ENCODE measurements around the gene SAAL1.
A peak's percentile ranks its signal among the peaks of the same experiment; 100 is the strongest.
"Not testable (repeated sequence)": the region's sequence is repeated elsewhere in the genome, so short reads cannot be mapped to it uniquely, and the experiment has no call there.

Gene SAAL1

DNA sequence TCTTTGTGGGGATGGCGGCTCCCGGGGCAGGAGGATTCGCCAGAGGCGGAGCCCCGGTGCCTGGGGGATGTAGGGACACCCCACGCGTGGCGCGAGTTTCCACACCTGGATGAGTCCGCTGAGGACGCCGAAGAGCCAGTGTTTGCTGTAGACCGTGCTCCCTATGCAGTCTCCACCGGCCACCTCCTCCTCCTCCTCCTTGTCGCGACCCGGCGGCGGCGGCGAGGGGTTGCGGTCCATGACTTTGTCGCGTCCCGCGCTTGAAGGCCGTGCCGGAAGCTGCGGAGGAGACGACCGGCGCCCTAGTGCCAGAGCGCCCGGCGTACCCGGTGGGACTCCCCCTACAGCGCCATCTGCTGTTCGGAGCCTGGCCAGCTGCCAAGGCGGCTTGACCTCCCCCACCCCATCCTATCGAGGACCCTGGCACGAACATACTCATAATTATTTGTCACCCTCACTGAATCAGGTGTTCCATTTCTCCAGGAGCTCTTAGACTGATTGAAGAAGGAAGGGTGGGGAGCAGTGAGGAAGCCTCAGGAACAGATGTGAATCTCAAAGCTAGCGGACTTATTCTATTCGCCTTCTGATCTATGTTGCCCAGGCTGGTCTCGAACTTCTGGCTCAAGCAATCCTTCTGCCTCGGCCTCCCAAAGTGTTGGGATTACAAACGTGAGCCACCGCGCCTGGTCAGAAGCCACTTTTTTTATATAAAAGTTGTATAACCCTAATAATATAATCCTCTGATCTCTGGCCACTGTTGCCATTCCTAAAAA, at the start of gene SAAL1:
TSS of gene SAAL1 (minus strand) at position 281 of the 773 bp plus-strand sequence. CDS start at position 240, 41 bp downstream.
- peak; percentile 70 for TF ChIP-seq POLR2A (IDR thresholded peaks at IDR 0.05; ENCODE audit: low read length)
- TF ChIP-seq GATA1 (IDR thresholded peaks at IDR 0.05; ENCODE audit: low read depth, low read length): no peak

DNA sequence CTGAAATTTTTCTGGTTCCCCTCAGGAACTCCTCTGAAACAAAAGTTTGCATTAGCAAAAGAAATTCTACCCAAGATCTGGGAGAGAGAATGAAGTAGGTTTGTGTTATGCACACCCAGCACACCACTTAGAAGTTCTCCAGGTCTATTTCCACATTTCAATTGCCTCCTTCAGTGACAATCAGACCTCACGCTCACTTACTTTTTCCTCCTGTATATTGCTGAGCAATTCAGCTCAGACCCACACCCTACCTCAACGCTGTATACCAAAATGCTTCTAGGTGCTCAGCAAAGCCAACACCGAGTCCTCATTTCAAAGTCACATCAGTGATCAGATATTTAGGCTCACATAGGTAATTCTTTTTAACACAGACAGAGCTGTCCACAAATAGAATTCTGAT, 45.7 kb upstream of the SAAL1 start:
- DNase-seq: no peak
- TF ChIP-seq GATA1 (IDR thresholded peaks at IDR 0.05; ENCODE audit: low read depth, low read length) (no peak), POLR2A (IDR thresholded peaks at IDR 0.05; ENCODE audit: low read length) (no peak)

More for the DNA sequence above, at the start of gene SAAL1:
- peak; percentile 89 to 91 for DNase-seq

DNA sequence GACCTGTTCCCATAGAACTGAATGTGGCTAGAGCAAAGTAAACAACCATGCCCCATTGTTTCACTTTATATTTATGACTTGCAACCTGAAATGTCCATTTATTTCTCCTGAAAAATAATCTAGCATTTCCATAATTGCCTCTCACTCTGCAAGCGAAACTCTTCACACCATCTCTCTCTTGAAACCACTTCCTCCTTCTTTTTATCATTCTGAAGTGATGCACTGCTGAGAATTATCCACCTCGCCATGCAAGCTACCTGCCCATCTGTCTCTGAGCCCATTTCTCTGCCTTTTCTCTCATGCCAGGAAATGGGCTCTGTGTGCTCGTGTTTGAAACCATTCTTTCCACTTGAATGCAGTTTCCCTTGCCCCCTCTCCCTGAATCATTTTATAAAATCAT, 40.0 kb upstream of the SAAL1 start:
- no peak for TF ChIP-seq GATA1 (IDR thresholded peaks at IDR 0.05; ENCODE audit: low read depth, low read length)
- TF ChIP-seq POLR2A (IDR thresholded peaks at IDR 0.05; ENCODE audit: low read length): no peak
- DNase-seq: no peak

- TF ChIP-seq POLR2A (IDR thresholded peaks at IDR 0.05; ENCODE audit: low read length) (no peak), GATA1 (IDR thresholded peaks at IDR 0.05; ENCODE audit: low read depth, low read length) (no peak)
- DNase-seq: peak in 1 of 2 experiments; percentile 8
Observed at GRCh38 chr11:18145025-18145424, 39.1 kb upstream of the SAAL1 start.

- TF ChIP-seq POLR2A (IDR thresholded peaks at IDR 0.05; ENCODE audit: low read length) (no peak), GATA1 (IDR thresholded peaks at IDR 0.05; ENCODE audit: low read depth, low read length) (no peak)
- DNase-seq: no peak
Observed at GRCh38 chr11:18144243-18144642, 38.4 kb upstream of the SAAL1 start.

DNA sequence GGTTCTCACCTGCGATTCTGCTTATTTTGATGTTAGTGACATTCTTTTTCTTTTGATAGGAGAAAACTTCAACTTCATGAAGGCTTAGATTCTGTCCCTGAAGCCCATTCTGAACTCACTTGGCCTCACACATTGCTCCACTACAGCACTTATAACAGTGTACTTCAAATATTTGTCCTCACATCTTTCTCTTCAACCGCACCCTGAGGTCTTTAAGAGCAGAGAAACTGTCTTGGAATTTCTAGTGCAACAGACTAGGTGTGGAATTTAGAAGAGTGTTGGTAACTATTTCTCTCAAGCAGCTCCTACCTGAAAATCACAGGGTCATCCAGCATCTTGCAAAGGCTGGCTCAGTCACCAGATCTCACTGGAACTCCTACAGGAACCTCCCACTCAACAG, 34.3 kb upstream of the SAAL1 start:
- TF ChIP-seq POLR2A (IDR thresholded peaks at IDR 0.05; ENCODE audit: low read length) (no peak), GATA1 (IDR thresholded peaks at IDR 0.05; ENCODE audit: low read depth, low read length) (no peak)
- no peak for DNase-seq

GRCh38 chr11:18137186-18137800, 31.4 kb upstream of the SAAL1 start:
- TF ChIP-seq GATA1 (IDR thresholded peaks at IDR 0.05; ENCODE audit: low read depth, low read length): no peak
- no peak for TF ChIP-seq POLR2A (IDR thresholded peaks at IDR 0.05; ENCODE audit: low read length)
- no peak for DNase-seq

DNA sequence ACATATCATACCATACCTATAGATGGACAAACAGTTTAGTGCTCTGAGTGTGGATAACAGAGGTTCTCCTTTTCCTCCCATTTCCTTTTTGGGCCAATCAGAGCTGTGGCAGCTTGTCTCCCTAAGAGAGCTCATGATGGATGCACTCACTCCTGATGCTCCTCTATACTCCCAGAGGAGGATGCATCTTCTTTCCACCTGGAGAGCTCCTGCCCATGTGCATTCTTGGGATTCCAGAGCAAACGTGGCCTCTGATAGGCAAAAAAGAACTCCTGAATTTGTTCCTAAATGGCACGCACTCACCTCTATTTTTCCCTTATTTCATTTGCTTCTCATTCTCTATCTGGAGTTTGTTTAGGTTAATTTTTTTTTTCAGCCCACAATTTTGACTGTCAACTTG, 29.4 kb upstream of the SAAL1 start:
- TF ChIP-seq GATA1 (IDR thresholded peaks at IDR 0.05; ENCODE audit: low read depth, low read length) (no peak), POLR2A (IDR thresholded peaks at IDR 0.05; ENCODE audit: low read length) (no peak)
- DNase-seq: no peak

DNA sequence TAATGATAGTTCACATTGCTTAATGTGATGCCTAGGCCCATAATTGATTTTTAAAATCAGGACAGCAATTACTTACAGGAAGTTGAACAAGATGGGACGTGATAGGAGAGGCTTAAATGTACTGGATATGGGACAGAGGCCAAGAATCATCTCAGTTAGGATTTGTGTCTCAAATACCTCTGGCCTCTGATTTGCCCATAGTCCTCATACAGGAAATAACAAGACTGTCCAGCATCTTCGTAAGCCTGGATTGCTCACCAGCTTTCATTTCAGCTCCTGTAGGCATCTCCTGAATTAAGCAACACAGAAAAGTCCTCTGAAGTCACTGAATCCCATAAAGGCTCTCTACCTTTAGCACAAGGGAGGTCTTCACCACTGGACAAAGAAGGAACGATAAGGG, 26.5 kb upstream of the SAAL1 start, which contains the start of gene MRGPRX3:
TSS of gene MRGPRX3 (plus strand) at position 231 of the 400 bp plus-strand sequence. CDS start 4,632 bp downstream, outside the sequence.
- TF ChIP-seq POLR2A (IDR thresholded peaks at IDR 0.05; ENCODE audit: low read length) (no peak), GATA1 (IDR thresholded peaks at IDR 0.05; ENCODE audit: low read depth, low read length) (no peak)
- DNase-seq: no peak

GRCh38 chr11:18131115-18131514, 25.2 kb upstream of the SAAL1 start:
- DNase-seq: not testable (repeated sequence)

DNA sequence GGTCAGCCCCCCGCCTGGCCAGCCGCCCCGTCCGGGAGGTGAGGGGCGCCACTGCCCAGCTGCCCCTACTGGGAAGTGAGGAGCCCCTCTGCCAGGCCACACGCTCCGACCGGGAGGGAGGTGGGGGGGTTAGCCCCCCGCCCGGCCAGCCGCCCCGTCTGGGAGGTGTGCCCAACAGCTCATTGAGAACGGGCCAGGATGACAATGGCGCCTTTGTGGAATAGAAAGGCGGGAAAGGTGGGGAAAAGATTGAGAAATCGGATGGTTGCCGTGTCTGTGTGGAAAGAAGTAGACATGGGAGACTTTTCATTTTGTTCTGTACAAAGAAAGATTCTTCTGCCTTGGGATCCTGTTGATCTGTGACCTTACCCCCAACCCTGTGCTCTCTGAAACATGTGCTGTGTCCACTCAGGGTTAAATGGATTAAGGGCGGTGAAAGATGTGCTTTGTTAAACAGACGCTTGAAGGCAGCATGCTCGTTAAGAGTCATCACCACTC, 15.5 kb upstream of the SAAL1 start:
- not testable (repeated sequence) for DNase-seq

DNA sequence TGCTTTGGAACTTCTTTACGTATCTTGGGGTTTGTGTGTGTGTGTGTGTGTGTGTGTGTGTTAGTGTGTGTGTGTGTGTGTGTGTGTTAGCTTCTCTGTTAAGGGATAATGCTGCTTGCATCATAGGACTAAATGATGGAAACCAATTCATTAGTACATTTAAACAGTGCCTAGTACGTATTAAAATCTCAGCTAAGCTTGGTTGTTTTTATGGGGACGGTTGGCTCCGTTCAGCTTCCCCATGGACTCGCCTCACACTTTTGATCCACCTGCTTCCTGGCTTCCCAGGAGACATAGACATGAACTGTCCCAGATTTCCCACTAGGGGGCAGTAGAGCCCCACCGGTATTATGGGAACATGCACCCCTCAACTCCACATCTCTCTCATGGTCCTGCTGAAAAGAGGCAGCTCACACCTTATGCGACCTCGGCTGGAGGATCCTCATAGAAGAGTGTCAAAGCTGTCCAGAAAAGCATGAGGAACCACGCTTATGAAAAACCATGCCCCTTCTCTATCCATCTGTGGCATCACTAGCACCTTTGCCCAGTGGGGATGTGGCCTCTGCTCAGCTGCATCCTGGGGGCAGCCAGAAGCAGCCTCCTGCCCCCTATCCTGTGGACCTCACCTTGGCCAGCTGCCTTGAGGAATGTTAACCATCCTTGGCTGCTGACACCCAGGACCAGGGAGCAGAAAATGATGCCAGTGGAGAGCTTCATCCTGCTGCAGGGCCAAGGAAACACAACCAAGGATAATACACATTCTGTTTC, 9.7 kb upstream of the SAAL1 start:
- peak; percentile 57 to 75 for DNase-seq
- TF ChIP-seq POLR2A (IDR thresholded peaks at IDR 0.05; ENCODE audit: low read length) (no peak), GATA1 (IDR thresholded peaks at IDR 0.05; ENCODE audit: low read depth, low read length) (no peak)

DNA sequence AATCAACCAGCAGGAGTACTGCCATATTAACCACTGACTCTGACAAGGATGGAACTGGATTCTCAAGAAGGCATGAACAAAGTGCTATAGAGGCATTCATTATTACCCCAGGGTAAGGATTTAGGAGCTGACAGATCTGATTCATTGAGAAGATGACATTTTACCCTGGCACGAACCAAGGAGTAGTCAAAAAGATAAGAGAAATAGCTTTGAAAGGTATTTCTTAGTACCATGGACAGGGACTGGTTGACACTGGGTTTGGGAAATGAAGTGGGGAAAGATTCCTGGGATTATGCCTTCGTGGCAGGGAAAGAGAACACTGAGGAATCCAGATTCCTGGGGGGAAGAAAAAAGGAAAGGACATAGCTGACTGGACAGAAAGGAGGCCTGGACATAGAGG, 5.1 kb upstream of the SAAL1 start:
- no peak for DNase-seq
- TF ChIP-seq GATA1 (IDR thresholded peaks at IDR 0.05; ENCODE audit: low read depth, low read length): no peak
- no peak for TF ChIP-seq POLR2A (IDR thresholded peaks at IDR 0.05; ENCODE audit: low read length)

DNA sequence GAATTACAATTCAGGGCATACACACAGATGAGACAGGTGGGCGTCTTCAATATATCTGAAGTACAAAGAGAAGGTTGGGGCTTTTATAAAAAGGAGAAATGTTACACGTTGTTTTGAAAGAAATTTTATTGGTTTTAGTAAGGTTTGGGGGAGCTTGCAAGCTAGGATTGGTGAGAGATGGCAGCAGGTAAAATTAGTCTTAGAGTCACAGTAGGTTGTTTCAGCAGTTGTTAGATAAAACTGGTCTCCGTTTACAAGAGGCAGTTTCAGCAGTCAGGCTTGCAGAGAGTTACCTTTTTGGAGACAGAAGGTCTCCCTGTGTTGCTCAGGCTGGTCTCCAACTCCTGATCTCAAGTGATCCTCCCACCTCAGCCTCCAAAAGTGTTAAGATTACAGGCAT, 2.4 kb upstream of the SAAL1 start:
- TF ChIP-seq POLR2A (IDR thresholded peaks at IDR 0.05; ENCODE audit: low read length): no peak
- TF ChIP-seq GATA1 (IDR thresholded peaks at IDR 0.05; ENCODE audit: low read depth, low read length): no peak
- no peak for DNase-seq

Data from erythroblast (primary cell).